ENCODE data around the gene RASGRP1.

Gene RASGRP1

GRCh38 chr15:38558372-38559059 lies 6.1 kb downstream of the RASGRP1 start:
- peak overlapping the region; percentile 92 for H3K27ac Mint-ChIP-seq
- DNase-seq = no peak
- no peaks in the 10 kb centered on the region for H3K9me3 Mint-ChIP-seq
- no peak for ATAC-seq
- H3K4me1 Mint-ChIP-seq = peaks cover 99% of the 10 kb centered on the region
- peak overlapping the region; percentile 92 for H3K4me3 Mint-ChIP-seq
- H3K36me3 Mint-ChIP-seq (ENCODE audit: low read depth) = peaks cover 79% of the 10 kb centered on the region
- H3K27me3 Mint-ChIP-seq = no peaks in the 10 kb centered on the region

GRCh38 chr15:38557921-38558320 lies 6.7 kb downstream of the RASGRP1 start:
- H3K27ac Mint-ChIP-seq = peak overlapping the region; percentile 92
- H3K36me3 Mint-ChIP-seq (ENCODE audit: low read depth) = peaks cover 79% of the 10 kb centered on the region
- DNase-seq (no peak), ATAC-seq (no peak)
- peak overlapping the region; percentile 92 for H3K4me3 Mint-ChIP-seq
- H3K9me3 Mint-ChIP-seq = no peaks in the 10 kb centered on the region
- peaks cover 100% of the 10 kb centered on the region for H3K4me1 Mint-ChIP-seq
- H3K27me3 Mint-ChIP-seq = no peaks in the 10 kb centered on the region

DNA sequence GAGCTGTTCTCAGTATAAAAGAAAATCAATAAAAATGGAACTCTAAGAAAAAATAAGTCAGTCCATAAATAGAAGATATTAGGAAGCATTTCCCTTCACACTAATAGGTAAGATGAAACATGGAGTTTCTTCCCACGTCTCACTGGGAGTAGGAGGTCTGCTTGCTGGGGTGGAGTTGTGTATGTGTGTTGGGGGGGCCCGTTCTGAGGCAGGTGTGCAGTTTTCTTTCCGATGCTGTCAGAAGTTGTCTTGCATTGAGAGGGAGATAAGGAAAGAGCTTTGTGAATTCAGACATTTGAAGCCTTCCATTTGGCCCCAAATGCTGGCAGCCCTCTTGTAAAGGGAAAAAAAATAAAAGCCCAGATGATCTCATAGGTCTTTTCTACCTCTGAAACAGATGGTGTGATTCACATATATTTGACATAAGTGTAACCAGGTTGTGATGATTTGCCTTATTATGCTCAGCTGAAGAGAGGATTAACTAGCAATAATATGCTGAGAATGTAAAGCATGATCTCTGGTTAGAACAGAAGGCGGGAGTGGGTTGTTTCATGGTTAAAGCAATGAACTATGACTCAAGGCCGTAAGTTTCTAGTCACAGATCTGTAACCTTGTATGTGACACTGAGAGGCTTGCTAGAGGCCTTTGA lies 8.8 kb downstream of the RASGRP1 start:
- Mint-ChIP-seq H3K27me3 (no peaks in the 10 kb centered on the region), H3K4me1 (peaks cover 98% of the 10 kb centered on the region), H3K9me3 (no peaks in the 10 kb centered on the region), H3K27ac (peak overlapping the region; percentile 92), H3K4me3 (peak overlapping the region; percentile 92), H3K36me3 (ENCODE audit: low read depth) (peaks cover 73% of the 10 kb centered on the region)
- ATAC-seq (peak; percentile 82), DNase-seq (no peak)

DNA sequence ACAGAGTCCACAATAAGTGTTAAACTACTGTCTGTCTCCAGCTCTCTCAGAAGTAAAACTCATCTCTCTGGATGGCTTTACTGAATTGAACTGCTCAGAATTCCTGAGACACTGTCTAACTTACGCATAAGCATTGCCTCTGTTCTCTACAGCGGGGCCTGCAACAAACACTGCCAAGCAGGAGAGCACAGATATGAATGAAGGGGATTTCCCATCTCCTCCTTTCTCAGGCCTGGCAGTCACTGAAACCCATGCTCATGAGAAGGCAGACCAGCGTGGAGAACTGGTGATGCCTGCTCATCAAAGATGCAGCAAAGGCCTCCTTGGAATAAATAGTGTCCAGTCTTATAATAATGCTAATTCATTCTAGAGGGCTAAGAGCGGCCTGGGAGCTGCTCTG lies 10.3 kb downstream of the RASGRP1 start:
- ATAC-seq = peak; percentile 77
- Mint-ChIP-seq H3K9me3 (no peaks in the 10 kb centered on the region), H3K36me3 (ENCODE audit: low read depth) (peaks cover 66% of the 10 kb centered on the region), H3K4me1 (peaks cover 94% of the 10 kb centered on the region), H3K4me3 (no peak overlapping the region), H3K27ac (peak overlapping the region; percentile 92), H3K27me3 (no peaks in the 10 kb centered on the region)
- peak; percentile 40 for DNase-seq

DNA sequence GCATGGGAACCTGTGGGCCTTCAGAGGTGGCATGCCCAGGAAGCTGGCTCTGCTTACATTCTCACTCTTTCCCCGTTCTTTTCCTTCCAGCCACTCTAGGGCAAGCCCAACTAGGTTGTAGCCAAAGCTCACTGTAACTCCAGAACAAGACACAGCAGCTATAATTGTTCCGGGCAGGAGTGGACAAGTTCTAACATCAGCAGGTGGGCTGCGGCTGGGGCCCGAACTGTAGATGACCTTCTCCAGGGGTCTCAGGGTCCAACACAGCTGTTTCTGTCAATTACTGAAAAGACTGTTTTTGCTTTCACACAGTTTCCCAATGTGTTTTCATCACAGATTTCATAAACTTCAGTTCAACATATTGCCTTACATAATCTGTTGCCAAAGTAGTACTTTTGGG lies 11.5 kb downstream of the RASGRP1 start:
- DNase-seq = no peak

GRCh38 chr15:38551720-38552648 lies 12.6 kb downstream of the RASGRP1 start:
- Mint-ChIP-seq H3K4me3 (peak overlapping the region; percentile 53), H3K27me3 (no peaks in the 10 kb centered on the region), H3K36me3 (ENCODE audit: low read depth) (peaks cover 66% of the 10 kb centered on the region), H3K27ac (peak overlapping the region; percentile 68), H3K9me3 (no peaks in the 10 kb centered on the region), H3K4me1 (peaks cover 94% of the 10 kb centered on the region)
- ATAC-seq (no peak), DNase-seq (no peak)

More for the DNA sequence above, 11.5 kb downstream of the RASGRP1 start:
- no peaks in the 10 kb centered on the region for H3K27me3 Mint-ChIP-seq
- H3K4me1 Mint-ChIP-seq = peaks cover 94% of the 10 kb centered on the region
- no peaks in the 10 kb centered on the region for H3K9me3 Mint-ChIP-seq
- ATAC-seq = no peak
- H3K4me3 Mint-ChIP-seq = peak overlapping the region; percentile 5
- peak overlapping the region; percentile 92 for H3K27ac Mint-ChIP-seq
- peaks cover 66% of the 10 kb centered on the region for H3K36me3 Mint-ChIP-seq (ENCODE audit: low read depth)

DNA sequence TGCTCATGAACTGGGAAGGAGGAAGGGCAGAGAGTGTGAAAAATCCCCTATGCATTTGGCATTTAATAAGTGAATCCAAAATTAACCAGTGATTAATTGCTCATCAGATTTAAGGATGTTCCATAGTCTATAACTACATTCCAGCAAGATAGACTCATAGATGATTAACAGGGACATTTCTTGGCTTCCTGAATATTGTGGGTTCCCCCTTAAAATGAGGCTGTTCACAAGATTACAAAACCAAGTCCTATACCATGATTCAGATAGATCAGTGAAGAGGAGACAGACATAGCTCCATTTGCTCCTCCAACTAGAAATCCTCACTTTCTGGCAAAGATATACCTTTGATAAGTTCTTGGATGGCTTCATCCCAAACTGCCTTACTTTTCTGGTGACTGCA lies 15.4 kb downstream of the RASGRP1 start:
- no peak overlapping the region for H3K4me3 Mint-ChIP-seq
- ATAC-seq = no peak
- peaks cover 91% of the 10 kb centered on the region for H3K4me1 Mint-ChIP-seq
- H3K9me3 Mint-ChIP-seq = no peaks in the 10 kb centered on the region
- no peak for DNase-seq
- no peaks in the 10 kb centered on the region for H3K27me3 Mint-ChIP-seq
- peaks cover 71% of the 10 kb centered on the region for H3K36me3 Mint-ChIP-seq (ENCODE audit: low read depth)
- peak overlapping the region; percentile 12 for H3K27ac Mint-ChIP-seq

GRCh38 chr15:38547255-38547997 lies 17.2 kb downstream of the RASGRP1 start:
- DNase-seq = no peak
- Mint-ChIP-seq H3K4me3 (no peak overlapping the region), H3K27ac (peak overlapping the region; percentile 68), H3K9me3 (no peaks in the 10 kb centered on the region), H3K27me3 (no peaks in the 10 kb centered on the region), H3K4me1 (peaks cover 89% of the 10 kb centered on the region), H3K36me3 (ENCODE audit: low read depth) (peaks cover 69% of the 10 kb centered on the region)
- peak; percentile 47 for ATAC-seq

DNA sequence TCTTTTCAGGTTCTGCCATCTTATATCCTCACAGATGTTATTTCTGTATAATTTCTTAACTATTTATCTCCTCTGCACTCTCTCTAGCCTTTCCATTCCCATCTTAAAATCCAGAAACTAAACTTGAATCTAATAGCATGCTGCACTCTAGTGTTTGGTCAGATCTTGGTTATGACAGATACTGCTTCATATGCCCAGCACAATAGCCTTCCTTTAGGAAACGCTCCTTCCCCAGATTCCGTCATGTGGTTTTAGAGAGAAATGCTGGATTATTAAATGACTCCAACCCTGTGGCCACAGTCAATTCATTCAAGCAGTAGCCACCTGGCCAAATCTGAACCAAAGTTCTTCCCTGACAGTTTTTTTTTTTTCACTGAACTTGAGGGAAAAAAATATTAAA lies 19.4 kb downstream of the RASGRP1 start:
- Mint-ChIP-seq H3K4me3 (no peak overlapping the region), H3K27me3 (no peaks in the 10 kb centered on the region), H3K9me3 (no peaks in the 10 kb centered on the region), H3K4me1 (peaks cover 93% of the 10 kb centered on the region), H3K36me3 (ENCODE audit: low read depth) (peaks cover 71% of the 10 kb centered on the region), H3K27ac (peak overlapping the region; percentile 16)
- DNase-seq (no peak), ATAC-seq (no peak)

DNA sequence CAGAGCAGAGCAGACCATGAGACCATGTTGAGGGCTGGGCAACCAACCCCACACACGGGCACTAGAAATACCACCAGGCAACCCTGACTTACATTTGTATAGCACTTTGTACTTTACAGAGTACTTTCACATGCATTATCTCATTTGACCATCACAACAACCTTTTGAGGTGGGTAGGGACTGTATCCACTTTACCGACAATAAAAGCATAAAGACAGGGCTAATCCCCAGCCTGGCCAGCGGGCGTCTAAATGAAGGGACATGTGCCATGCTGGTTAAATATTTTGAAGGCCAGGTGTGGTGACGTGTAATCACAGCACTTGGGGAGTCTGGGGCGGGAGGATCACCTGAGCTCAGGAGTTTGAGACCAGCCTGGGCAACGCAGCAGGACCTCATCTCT lies 23.6 kb downstream of the RASGRP1 start:
- Mint-ChIP-seq H3K27ac (peak overlapping the region; percentile 67), H3K4me1 (peaks cover 94% of the 10 kb centered on the region), H3K27me3 (no peaks in the 10 kb centered on the region), H3K36me3 (ENCODE audit: low read depth) (peaks cover 56% of the 10 kb centered on the region), H3K9me3 (no peaks in the 10 kb centered on the region), H3K4me3 (no peak overlapping the region)
- DNase-seq (no peak), ATAC-seq (no peak)

DNA sequence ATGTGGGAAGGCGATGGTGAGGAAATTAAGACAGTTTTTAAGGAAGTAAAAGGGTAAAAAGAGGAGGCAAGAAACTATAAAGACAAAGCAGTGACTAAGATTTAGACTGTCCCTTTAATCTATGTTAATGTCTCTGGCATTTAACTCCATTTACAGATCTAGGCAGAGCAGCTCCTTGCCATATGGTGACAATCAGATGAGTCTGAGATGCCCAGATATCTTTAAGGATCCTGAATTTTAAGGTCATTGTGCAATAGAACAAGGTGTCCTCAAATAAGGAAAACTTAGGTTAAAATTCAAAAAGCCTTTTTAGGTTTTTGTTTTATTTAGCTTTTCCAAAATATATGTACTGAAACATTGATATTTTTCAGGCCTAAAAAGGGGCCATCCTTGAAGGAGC lies 24.1 kb downstream of the RASGRP1 start:
- Mint-ChIP-seq H3K9me3 (no peaks in the 10 kb centered on the region), H3K27ac (peak overlapping the region; percentile 67), H3K36me3 (ENCODE audit: low read depth) (peaks cover 58% of the 10 kb centered on the region), H3K4me3 (no peak overlapping the region), H3K27me3 (no peaks in the 10 kb centered on the region), H3K4me1 (peaks cover 95% of the 10 kb centered on the region)
- DNase-seq = no peak
- no peak for ATAC-seq

DNA sequence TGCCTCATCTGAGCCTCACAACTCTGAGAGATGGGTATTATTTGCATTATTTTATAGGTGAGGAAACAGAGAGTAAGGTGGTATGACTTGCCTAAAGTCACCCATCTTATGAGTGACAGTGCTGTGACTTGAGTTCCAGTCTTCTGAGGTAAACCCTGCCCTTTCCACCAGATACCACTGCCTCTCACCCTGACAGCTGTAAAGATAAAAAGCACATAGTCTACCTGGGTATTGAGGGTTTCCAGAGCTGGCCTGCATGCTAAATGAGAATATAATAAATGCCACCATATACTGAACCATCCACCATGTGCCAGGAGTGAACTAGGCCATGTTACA lies 25.6 kb downstream of the RASGRP1 start:
- peaks cover 95% of the 10 kb centered on the region for H3K4me1 Mint-ChIP-seq
- H3K36me3 Mint-ChIP-seq (ENCODE audit: low read depth) = peaks cover 59% of the 10 kb centered on the region
- no peaks in the 10 kb centered on the region for H3K27me3 Mint-ChIP-seq
- ATAC-seq (peak; percentile 85), DNase-seq (no peak)
- H3K9me3 Mint-ChIP-seq = no peaks in the 10 kb centered on the region
- peak overlapping the region; percentile 53 for H3K4me3 Mint-ChIP-seq
- H3K27ac Mint-ChIP-seq = peak overlapping the region; percentile 81

DNA sequence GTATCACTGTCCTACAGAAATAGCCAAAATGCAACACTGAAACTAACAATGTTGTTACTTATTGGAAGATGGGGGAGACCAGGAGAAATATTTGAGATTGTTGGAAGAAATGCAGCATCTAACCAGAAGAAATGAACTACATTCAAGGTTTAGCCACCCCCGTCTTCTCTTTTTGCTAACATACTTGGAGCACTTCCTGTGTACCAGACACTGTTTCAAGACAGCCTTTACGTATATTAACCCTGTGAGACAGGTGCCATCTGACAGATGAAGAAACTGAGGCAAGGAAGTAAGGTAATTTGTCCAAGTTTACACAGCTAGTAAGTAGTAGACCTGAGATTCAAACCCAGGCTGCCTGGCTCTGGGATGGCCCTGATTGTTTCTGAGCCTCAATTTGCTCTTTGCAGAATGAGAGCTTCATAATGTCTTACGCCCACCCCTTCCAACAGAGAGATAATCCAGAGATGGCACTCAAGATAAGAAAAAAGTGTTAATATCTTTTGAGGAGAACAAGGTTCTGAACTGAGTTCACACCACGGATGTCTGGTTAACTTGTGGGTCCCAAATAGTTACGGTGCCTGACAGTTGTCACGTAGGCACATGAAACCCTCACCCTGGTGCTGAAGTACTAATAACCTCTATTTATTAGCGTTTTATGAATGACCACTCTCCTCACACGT lies 26.1 kb downstream of the RASGRP1 start:
- H3K36me3 Mint-ChIP-seq (ENCODE audit: low read depth) = peaks cover 59% of the 10 kb centered on the region
- peak overlapping the region; percentile 53 for H3K4me3 Mint-ChIP-seq
- H3K27me3 Mint-ChIP-seq = no peaks in the 10 kb centered on the region
- DNase-seq = peak; percentile 44
- no peaks in the 10 kb centered on the region for H3K9me3 Mint-ChIP-seq
- H3K27ac Mint-ChIP-seq = peak overlapping the region; percentile 81
- peaks cover 95% of the 10 kb centered on the region for H3K4me1 Mint-ChIP-seq
- peak; percentile 48 for ATAC-seq

Measured in activated naive CD8-positive, alpha-beta T cell treated with anti-CD3 and anti-CD28 coated beads, Interleukin-2, amount 50 U/mL, for 24 hours (primary cell).